Measurements from ENCODE around the gene NCAPG. TPM values are rescaled to one million over a fixed set of nuclear protein-coding genes. Genes with fewer than 3 reads are reported as not detected.

The NCAPG gene
- total RNA-seq, 1 donor from 2014 or later, result 2.2 TPM

GRCh38 chr4:17805580-17806155, 5.1 kb upstream of the NCAPG start:
- ATAC-seq, result no peak
- Histone ChIP-seq H3K4me3 (no peak overlapping the region), H3K9me3 (no peaks in the 10 kb centered on the region), H3K27ac (no peak overlapping the region), H3K27me3 (ENCODE audit: low read depth) (no peaks in the 10 kb centered on the region), H3K36me3 (peaks cover 35% of the 10 kb centered on the region), H3K4me1 (peaks cover 42% of the 10 kb centered on the region)
- DNase-seq, result no peak
- no peak for TF ChIP-seq CTCF (IDR thresholded peaks at IDR 0.05)
- intact Hi-C loops (cut with DNase I), result no loop called here

- Histone ChIP-seq H3K4me3 (peak overlapping the region; percentile 20), H3K36me3 (peaks cover 24% of the 10 kb centered on the region), H3K4me1 (peaks cover 48% of the 10 kb centered on the region), H3K9me3 (no peaks in the 10 kb centered on the region), H3K27me3 (ENCODE audit: low read depth) (no peaks in the 10 kb centered on the region), H3K27ac (no peak overlapping the region)
- ATAC-seq (no peak), DNase-seq (no peak)
- intact Hi-C loops (cut with DNase I), result no loop called here
- TF ChIP-seq CTCF (IDR thresholded peaks at IDR 0.05), result no peak
Measured at GRCh38 chr4:17807446-17807845, 3.3 kb upstream of the NCAPG start.

- ATAC-seq, result no peak
Measured at GRCh38 chr4:17809667-17810066, 1.1 kb upstream of the NCAPG start.

GRCh38 chr4:17811078-17811603, 362 bp downstream of the NCAPG start:
- TF ChIP-seq CTCF (IDR thresholded peaks at IDR 0.05), result no peak
- Histone ChIP-seq H3K36me3 (no peaks in the 10 kb centered on the region), H3K9me3 (no peaks in the 10 kb centered on the region), H3K4me1 (peaks cover 42% of the 10 kb centered on the region), H3K27ac (no peak overlapping the region), H3K27me3 (ENCODE audit: low read depth) (no peaks in the 10 kb centered on the region), H3K4me3 (peak overlapping the region; percentile 79)
- intact Hi-C loops (cut with DNase I), result loop anchor here (10.0 kb wide), 2 partner anchors 554 to 784 kb away; no protein-coding TSS in a partner anchor
- ATAC-seq (peak; percentile 19 to 21), DNase-seq (no peak)

More at GRCh38 chr4:17809667-17810066, 1.1 kb upstream of the NCAPG start:
- no peak for DNase-seq
- Histone ChIP-seq H3K9me3 (no peaks in the 10 kb centered on the region), H3K4me1 (peaks cover 48% of the 10 kb centered on the region), H3K27ac (peak overlapping the region; percentile 96), H3K36me3 (peaks cover 2% of the 10 kb centered on the region), H3K27me3 (ENCODE audit: low read depth) (no peaks in the 10 kb centered on the region), H3K4me3 (peak overlapping the region; percentile 79)
- intact Hi-C loops (cut with DNase I), result loop anchor here (10.0 kb wide), 2 partner anchors 555 to 785 kb away; no protein-coding TSS in a partner anchor
- TF ChIP-seq CTCF (IDR thresholded peaks at IDR 0.05), result no peak

- Histone ChIP-seq H3K4me3 (no peak overlapping the region), H3K36me3 (no peaks in the 10 kb centered on the region), H3K27me3 (ENCODE audit: low read depth) (no peaks in the 10 kb centered on the region), H3K9me3 (no peaks in the 10 kb centered on the region), H3K27ac (no peak overlapping the region), H3K4me1 (peaks cover 33% of the 10 kb centered on the region)
- ATAC-seq, result no peak
- intact Hi-C loops (cut with DNase I), result loop anchor here (10.0 kb wide), 2 partner anchors 553 to 783 kb away; no protein-coding TSS in a partner anchor
- no peak for TF ChIP-seq CTCF (IDR thresholded peaks at IDR 0.05)
- no peak for DNase-seq
Measured at GRCh38 chr4:17812125-17812524, 1.3 kb downstream of the NCAPG start.
